Activated naive CD8-positive, alpha-beta T cell treated with anti-CD3 and anti-CD28 coated beads, Interleukin-2, amount 10 ng/mL, durations not matched to agents 7 days and 5 days (primary cell): Measurements from ENCODE around the gene SDK2. TPM values are rescaled to one million over a fixed set of nuclear protein-coding genes. Genes with fewer than 3 reads are reported as not detected.

Source experiments
- ATAC-seq: fragments of 150-1000 bp; cut with Tn5 transposase; one replicate; pipeline ENCODE4 v1.10.0; 2021; ENCODE audit warnings: low read depth, moderate library complexity
- POLR2A ChIA-PET: fragments of 350-600 bp; sonication (Branson Sonifier 250); formaldehyde crosslinking; loops from one replicate; lab custom pipeline; 2021; ENCODE audit warnings: antibody characterized with exemption; lab: Charles Lee
- DNase-seq: peaks from one replicate; pipeline ENCODE4 v3.0.0; 2021
- H3K27ac Mint-ChIP-seq: one replicate; pipeline ENCODE4 v1.8.0; 2022; ENCODE audit warnings: mild to moderate bottlenecking, mixed read lengths
- H3K27me3 Mint-ChIP-seq: one replicate; pipeline ENCODE4 v1.8.0; 2022; ENCODE audit warnings: mild to moderate bottlenecking, moderate library complexity, mixed read lengths
- H3K36me3 Mint-ChIP-seq: one replicate; pipeline ENCODE4 v1.8.0; 2021; ENCODE audit warnings: mild to moderate bottlenecking, mixed read lengths
- H3K4me1 Mint-ChIP-seq: one replicate; pipeline ENCODE4 v1.8.0; 2021; ENCODE audit warnings: mixed read lengths
- H3K4me3 Mint-ChIP-seq: one replicate; pipeline ENCODE4 v1.8.0; 2022; ENCODE audit warnings: mild to moderate bottlenecking, moderate library complexity, mixed read lengths
- H3K9me3 Mint-ChIP-seq: one replicate; pipeline ENCODE4 v1.8.0; 2021; ENCODE audit warnings: mixed read lengths
- total RNA-seq, 2 experiments: library from RNA; stranded (reverse); gene quantifications; one replicate each; pipeline ENCODE4 v1.2.3, GENCODE V29; 2021

The SDK2 gene
- total RNA-seq, 2 experiments from 2014 or later = 29.3 to 31.1 TPM

DNA sequence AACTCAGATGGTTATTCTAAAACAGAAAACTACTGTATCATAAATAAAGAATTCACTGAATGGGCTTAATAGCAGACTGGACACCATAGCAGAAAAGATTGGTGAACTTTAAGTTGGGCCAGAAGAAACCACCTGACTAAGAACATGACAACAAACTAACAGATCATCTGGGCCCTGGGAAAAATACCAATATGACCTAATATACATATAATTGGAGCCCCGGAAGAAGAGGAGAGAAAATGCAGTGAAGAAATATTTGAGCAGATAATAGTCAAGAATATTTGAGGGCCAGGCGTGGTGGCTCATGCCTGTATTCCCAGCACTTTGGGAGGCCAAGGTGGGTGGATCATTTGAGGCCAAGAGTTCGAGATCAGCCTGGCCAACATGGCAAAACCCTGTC lies 25.5 kb upstream of the SDK2 start:
- Mint-ChIP-seq H3K36me3 (peaks cover 18% of the 10 kb centered on the region), H3K4me3 (no peak overlapping the region), H3K9me3 (peaks cover 11% of the 10 kb centered on the region), H3K27me3 (peaks cover 14% of the 10 kb centered on the region), H3K4me1 (peaks cover 26% of the 10 kb centered on the region), H3K27ac (no peak overlapping the region)
- DNase-seq (no peak), ATAC-seq (no peak)
- POLR2A ChIA-PET = no interaction called here

DNA sequence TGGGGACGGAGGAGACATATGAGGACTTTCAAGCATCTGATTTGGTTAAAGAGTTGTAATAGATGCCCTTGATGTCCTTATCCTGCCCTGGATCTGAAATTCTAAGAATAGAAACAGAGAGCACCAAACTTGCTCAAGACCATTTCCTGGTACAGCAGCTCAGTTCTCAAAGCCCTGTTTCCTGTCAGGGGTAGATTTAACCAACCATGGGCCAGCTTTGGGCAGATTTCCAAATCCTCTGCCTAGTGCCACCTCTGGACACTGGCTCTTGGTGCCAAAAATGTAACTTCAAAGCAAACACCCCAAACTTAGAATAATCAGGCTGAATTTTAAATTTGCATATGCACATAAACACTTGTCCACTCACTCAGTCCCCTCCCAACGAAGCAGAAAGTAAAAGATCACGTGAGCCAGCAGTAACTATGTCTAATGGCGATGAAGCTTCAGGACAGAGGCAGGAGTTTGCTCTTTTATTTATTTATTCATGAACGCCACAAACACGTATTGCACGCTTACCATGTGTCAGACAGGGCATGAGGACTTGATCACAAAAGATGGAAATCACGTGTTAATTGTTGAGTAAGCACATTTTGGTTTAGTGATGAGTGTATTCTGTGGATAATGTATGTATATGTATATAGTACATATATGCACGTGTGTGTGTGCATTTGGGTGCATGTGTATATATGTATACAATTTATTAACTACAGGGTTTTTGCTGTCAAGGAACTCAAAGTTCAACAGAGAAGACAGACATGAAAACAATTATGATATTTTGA lies 23.1 kb upstream of the SDK2 start:
- H3K27ac Mint-ChIP-seq = peak overlapping the region; percentile 78
- peaks cover 19% of the 10 kb centered on the region for H3K36me3 Mint-ChIP-seq
- DNase-seq (no peak), ATAC-seq (peak; percentile 93)
- peaks cover 26% of the 10 kb centered on the region for H3K4me1 Mint-ChIP-seq
- POLR2A ChIA-PET = interaction anchor here (1.0 to 1.4 kb wide), 2 partner anchors 22 to 76 kb away, joined by 3 to 4 read pairs; no protein-coding TSS in a partner anchor
- peaks cover 11% of the 10 kb centered on the region for H3K9me3 Mint-ChIP-seq
- H3K4me3 Mint-ChIP-seq = peak overlapping the region; percentile 57
- H3K27me3 Mint-ChIP-seq = no peaks in the 10 kb centered on the region

DNA sequence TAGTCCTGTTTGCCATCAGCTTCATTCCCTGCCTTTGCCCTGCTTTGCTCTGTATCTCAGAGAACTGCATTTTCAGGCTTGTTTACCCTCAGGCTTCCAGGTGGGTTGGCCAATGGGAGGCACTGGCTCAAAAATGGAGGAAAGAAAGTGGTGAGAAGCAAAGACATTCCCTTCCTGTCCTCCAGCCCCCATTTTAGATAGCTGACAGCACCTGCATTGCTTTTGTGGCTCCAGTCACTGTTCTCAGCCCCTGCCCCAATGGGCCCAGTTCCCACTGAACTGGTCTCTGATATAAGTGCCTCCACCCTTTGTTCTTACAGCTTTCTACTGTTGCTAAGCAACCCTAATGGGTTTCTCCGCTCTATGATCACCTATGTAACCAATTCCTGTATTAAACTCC lies 19.4 kb upstream of the SDK2 start:
- Mint-ChIP-seq H3K9me3 (peaks cover 3% of the 10 kb centered on the region), H3K27me3 (peaks cover 10% of the 10 kb centered on the region), H3K4me3 (no peak overlapping the region), H3K36me3 (peaks cover 18% of the 10 kb centered on the region), H3K27ac (no peak overlapping the region), H3K4me1 (peaks cover 26% of the 10 kb centered on the region)
- POLR2A ChIA-PET = no interaction called here
- no peak for DNase-seq
- no peak for ATAC-seq

DNA sequence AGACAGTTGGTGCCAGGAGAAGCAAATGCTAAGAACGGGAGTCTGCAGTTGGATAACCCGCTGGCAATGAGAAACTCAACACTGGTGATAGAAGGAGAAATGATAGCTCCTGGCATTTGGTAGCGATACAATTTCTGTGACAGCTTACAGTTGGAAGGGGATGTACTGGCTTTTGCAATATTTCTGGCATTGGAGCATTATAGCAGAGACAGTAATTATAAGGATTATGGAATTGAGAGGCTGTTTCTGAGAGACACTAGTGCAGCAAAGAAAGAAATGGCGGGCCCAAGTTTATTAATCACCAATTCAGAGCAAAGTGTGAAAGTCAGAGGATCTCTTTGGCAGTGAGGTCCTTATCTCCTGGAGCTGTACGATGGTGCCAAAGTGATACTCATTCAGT lies 16.1 kb upstream of the SDK2 start:
- POLR2A ChIA-PET = no interaction called here
- ATAC-seq = no peak
- H3K36me3 Mint-ChIP-seq = peaks cover 3% of the 10 kb centered on the region
- no peak overlapping the region for H3K27ac Mint-ChIP-seq
- H3K4me1 Mint-ChIP-seq = peaks cover 2% of the 10 kb centered on the region
- no peak for DNase-seq
- H3K4me3 Mint-ChIP-seq = no peak overlapping the region
- peaks cover 12% of the 10 kb centered on the region for H3K27me3 Mint-ChIP-seq
- H3K9me3 Mint-ChIP-seq = peaks cover 7% of the 10 kb centered on the region

DNA sequence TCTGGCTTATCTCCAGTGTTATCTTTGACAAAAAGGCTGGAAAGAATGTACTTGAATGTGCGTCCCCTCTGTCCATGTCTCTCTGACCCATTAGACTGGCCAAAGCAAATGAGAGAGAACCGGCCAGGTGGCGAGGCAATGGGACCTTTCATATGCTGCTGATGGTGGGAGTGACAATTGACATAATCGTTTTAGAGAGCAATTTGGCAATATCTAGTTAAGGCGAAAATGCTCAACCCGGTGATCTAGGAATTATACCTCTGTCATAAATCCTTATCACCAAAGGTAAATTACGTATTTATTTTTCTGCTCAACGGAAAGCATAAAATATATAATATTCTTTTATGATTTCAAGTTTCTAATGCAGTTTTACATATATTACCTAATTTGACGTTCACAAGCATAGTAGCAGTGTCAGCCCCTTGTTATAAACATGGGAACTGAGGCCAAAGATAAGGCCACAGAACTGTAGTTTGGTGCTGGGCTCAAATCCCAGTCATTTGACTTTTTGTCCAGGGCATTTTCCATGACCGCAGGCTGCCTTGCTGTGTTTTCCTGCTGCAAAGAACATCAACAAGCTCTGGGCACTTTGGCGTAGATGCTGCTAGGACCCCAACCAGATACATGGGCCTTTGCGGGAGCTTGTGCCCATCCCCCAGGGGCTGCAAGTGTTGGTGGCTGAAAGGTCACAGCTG lies 14.7 kb upstream of the SDK2 start:
- POLR2A ChIA-PET = no interaction called here
- Mint-ChIP-seq H3K36me3 (peaks cover 8% of the 10 kb centered on the region), H3K4me1 (peaks cover 2% of the 10 kb centered on the region), H3K27ac (no peak overlapping the region), H3K9me3 (peaks cover 15% of the 10 kb centered on the region), H3K27me3 (peaks cover 12% of the 10 kb centered on the region), H3K4me3 (no peak overlapping the region)
- no peak for DNase-seq
- no peak for ATAC-seq

DNA sequence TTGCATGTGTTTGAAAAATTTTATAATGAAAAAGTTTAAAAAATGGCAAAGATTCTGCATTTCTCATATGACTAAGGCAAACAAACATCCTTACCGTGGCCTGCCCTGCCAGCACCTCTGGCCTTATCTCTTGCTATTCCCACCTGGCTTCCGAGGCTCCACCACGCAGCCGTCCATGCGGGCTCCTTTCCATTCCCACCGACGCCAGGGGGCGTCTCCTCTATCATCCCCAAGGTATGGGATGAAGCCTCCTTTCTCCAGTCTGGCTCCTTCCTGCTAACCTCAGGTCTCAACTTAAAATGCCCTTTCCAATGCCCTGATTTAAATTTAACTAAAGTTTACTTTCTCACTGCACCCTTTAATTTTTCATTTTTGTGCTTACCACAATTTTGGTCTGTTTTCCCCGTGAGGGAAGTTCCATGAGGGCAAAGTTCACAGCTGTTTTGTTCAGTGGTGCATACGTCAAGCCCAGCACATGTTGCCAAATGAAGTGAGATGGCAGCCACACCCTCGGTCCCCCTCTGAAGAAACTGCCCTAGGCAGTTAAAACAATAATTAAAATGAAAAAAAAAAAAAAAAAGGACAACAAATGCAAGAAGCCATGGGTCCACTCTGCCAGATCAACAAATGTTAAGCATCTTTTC lies 13.3 kb upstream of the SDK2 start:
- H3K4me3 Mint-ChIP-seq = no peak overlapping the region
- peaks cover 20% of the 10 kb centered on the region for H3K9me3 Mint-ChIP-seq
- H3K27me3 Mint-ChIP-seq = peaks cover 12% of the 10 kb centered on the region
- H3K27ac Mint-ChIP-seq = no peak overlapping the region
- DNase-seq (no peak), ATAC-seq (no peak)
- POLR2A ChIA-PET = no interaction called here
- peaks cover 10% of the 10 kb centered on the region for H3K36me3 Mint-ChIP-seq
- H3K4me1 Mint-ChIP-seq = peaks cover 2% of the 10 kb centered on the region

DNA sequence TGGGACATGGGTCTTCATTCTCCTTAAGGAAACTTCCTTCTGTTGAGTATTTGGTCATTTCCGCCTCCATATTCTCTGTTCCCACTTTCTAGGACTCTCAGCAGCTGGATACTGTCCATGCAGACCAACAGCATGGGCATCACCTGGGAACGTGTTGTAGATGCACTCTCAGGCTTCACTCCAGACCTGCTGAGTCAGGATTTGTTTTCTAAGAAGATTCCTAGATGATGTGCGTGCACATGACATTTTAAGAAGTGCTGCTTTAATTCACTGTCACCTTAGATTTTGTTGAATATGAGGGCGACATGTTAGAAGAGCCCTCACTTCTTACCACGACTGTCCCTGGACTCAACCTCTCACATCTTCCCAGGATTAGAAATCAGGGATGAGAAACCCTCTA lies 10.0 kb upstream of the SDK2 start:
- DNase-seq = no peak
- no peak overlapping the region for H3K4me3 Mint-ChIP-seq
- peaks cover 11% of the 10 kb centered on the region for H3K4me1 Mint-ChIP-seq
- no peak for ATAC-seq
- POLR2A ChIA-PET = no interaction called here
- peaks cover 8% of the 10 kb centered on the region for H3K36me3 Mint-ChIP-seq
- H3K27me3 Mint-ChIP-seq = peaks cover 6% of the 10 kb centered on the region
- no peak overlapping the region for H3K27ac Mint-ChIP-seq
- H3K9me3 Mint-ChIP-seq = peaks cover 20% of the 10 kb centered on the region

DNA sequence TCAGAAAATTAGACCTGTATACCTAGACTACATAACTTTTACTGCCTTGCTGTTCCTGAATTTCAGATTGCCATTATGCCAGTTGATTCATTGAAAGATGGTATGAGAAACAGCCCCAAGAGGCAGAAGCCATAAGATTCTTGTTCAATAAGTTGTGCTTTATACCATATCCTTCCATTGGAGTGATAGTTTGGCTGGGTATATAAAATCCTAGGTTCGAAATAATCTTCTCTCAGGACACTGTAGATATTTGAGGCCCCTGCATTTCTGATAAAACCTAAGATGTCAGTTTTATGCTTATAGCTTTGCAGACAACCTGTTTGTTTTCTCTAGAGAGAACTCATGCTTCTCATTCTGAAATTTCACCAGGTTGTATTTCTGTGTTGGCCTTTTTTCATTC lies 9.6 kb upstream of the SDK2 start:
- Mint-ChIP-seq H3K4me3 (no peak overlapping the region), H3K9me3 (peaks cover 20% of the 10 kb centered on the region), H3K36me3 (peaks cover 8% of the 10 kb centered on the region), H3K27ac (no peak overlapping the region), H3K4me1 (peaks cover 11% of the 10 kb centered on the region), H3K27me3 (peaks cover 8% of the 10 kb centered on the region)
- POLR2A ChIA-PET = no interaction called here
- no peak for DNase-seq
- ATAC-seq = no peak

DNA sequence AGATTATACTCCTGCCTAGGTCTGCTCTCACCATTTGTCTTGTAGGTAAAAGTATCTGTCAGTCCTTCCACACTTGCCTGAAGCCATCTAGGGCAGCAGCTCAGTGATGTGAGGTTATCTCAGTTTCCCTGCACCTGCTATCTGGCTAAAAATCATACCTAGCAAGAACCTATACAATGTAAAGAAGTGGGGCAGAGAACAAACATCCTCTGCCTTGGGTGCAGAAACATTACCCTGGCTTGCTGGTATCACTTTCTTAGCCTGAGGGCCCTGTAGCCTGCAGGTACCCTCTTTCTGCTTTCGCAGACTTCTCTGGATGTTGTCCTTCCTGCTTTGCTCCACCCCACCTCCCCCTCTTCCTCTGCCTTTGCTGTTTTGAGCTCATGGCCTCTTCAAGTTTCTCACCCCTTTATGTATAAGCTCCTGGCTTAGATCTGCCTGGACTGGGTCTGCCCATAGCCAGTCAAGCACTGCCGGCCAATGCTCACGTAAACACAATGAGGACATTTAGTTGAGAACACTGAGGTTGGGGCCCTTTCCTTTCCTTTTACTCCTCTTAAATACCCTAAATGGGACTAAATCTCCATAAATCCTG lies 8.7 kb upstream of the SDK2 start:
- POLR2A ChIA-PET = interaction anchor here (0.6 kb wide), 1 partner anchor 245 kb away, joined by 6 read pairs; no protein-coding TSS in a partner anchor

DNA sequence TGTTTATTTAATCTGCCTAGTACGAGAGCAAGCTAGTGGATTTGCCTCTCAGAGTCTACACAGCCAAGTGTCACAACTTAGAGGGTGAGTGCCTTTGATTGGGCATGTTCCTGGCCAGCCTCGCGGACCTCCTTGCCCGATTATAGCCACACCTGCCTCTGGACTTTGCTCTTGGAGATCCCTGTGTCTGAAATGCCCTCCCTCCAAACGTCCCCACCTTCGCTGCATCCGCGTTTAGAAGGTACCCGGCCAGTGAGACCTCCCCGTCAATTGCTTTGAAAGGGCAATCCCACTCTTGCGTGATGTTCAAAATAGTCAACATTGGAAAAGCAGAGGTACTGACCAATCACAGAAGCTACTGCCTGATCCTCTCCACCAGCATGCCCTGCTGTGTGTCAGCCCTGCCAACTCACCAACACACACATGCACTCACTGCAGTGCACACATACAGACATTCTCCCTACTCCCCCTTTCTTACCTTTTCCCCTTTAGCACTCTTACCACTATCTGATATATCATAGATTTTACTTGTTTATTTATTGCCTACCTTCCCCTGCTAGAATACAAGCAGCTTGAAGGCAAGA lies 6.5 kb upstream of the SDK2 start:
- DNase-seq = no peak
- Mint-ChIP-seq H3K27me3 (peaks cover 23% of the 10 kb centered on the region), H3K9me3 (peaks cover 16% of the 10 kb centered on the region), H3K4me3 (no peak overlapping the region), H3K36me3 (peaks cover 8% of the 10 kb centered on the region), H3K4me1 (peaks cover 14% of the 10 kb centered on the region), H3K27ac (no peak overlapping the region)
- POLR2A ChIA-PET = no interaction called here
- ATAC-seq = no peak

More for the DNA sequence above, 8.7 kb upstream of the SDK2 start:
- H3K9me3 Mint-ChIP-seq = peaks cover 20% of the 10 kb centered on the region
- no peak overlapping the region for H3K27ac Mint-ChIP-seq
- H3K36me3 Mint-ChIP-seq = peaks cover 8% of the 10 kb centered on the region
- ATAC-seq = no peak
- H3K4me3 Mint-ChIP-seq = no peak overlapping the region
- H3K27me3 Mint-ChIP-seq = peaks cover 13% of the 10 kb centered on the region
- H3K4me1 Mint-ChIP-seq = peaks cover 11% of the 10 kb centered on the region
- no peak for DNase-seq

DNA sequence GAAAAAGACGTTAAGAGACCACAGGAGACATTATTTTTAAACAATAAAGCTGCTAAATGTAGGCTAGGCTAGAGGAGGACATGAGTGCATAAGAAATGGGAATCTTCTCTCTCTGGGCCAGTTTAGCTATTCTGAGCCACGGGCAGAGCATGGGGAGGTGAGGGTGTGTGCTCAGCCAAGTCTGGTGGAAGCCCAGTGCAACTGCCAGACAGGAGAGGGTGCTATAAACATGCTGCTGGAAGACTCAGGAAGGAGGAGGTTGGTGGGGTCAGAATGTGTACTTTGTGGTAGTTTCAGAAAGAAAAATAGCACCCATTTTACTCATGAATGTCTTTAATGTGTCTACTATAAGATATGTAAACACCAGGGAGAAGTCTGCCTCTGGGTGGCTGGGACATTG lies 5.9 kb upstream of the SDK2 start:
- Mint-ChIP-seq H3K4me3 (no peak overlapping the region), H3K36me3 (peaks cover 8% of the 10 kb centered on the region), H3K27me3 (peaks cover 25% of the 10 kb centered on the region), H3K4me1 (peaks cover 16% of the 10 kb centered on the region), H3K9me3 (peaks cover 13% of the 10 kb centered on the region), H3K27ac (no peak overlapping the region)
- DNase-seq (no peak), ATAC-seq (peak; percentile 78)
- POLR2A ChIA-PET = no interaction called here

DNA sequence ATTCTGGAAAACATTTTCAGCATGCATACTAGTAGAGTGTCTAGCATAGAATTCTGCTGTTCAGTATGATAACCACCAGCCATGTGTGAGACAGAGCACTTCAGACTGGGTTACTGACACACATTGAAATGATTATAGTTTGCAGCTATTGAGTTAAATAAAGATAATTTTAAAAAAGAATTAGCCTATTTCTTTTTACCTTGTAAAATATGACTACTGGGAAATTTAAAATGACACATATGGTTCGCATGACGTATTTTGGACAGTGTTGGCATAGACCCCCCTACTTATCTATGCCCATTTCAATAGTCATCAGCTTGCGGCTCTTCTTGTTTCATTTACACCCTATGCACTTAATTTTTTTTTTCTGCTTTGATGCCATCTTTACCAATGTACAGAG lies 4.7 kb upstream of the SDK2 start:
- H3K36me3 Mint-ChIP-seq = peaks cover 5% of the 10 kb centered on the region
- DNase-seq (no peak), ATAC-seq (no peak)
- peaks cover 16% of the 10 kb centered on the region for H3K4me1 Mint-ChIP-seq
- POLR2A ChIA-PET = no interaction called here
- no peak overlapping the region for H3K27ac Mint-ChIP-seq
- H3K4me3 Mint-ChIP-seq = no peak overlapping the region
- H3K27me3 Mint-ChIP-seq = peaks cover 26% of the 10 kb centered on the region
- peaks cover 5% of the 10 kb centered on the region for H3K9me3 Mint-ChIP-seq

DNA sequence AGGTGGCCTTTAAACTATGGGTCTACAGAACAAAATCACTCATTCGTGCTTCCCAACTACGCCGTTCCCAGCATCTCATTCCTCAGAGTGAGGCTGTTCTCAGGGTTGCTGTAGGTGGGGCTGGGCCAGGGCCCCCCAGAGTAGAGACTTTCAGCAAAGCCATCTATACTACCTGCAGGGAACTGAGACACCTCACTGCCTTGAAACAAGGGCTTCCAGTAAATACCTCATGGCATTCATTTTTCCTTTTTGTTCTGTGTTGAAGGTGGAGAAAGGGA lies 4.2 kb upstream of the SDK2 start:
- H3K4me3 Mint-ChIP-seq = no peak overlapping the region
- DNase-seq = no peak
- POLR2A ChIA-PET = no interaction called here
- ATAC-seq = no peak
- H3K27me3 Mint-ChIP-seq = peaks cover 27% of the 10 kb centered on the region
- peaks cover 3% of the 10 kb centered on the region for H3K9me3 Mint-ChIP-seq
- H3K36me3 Mint-ChIP-seq = peaks cover 4% of the 10 kb centered on the region
- peaks cover 16% of the 10 kb centered on the region for H3K4me1 Mint-ChIP-seq
- H3K27ac Mint-ChIP-seq = no peak overlapping the region
